Activated CD4-positive, alpha-beta T cell treated with anti-CD3 and anti-CD28 coated beads, Interleukin-2, amount 50 U/mL, for 1 hour (primary cell): ENCODE data around the gene SP4.
A peak's percentile ranks its signal among the peaks of the same experiment; 100 is the strongest.

Source experiments
- DNase-seq: peaks from one replicate; pipeline ENCODE4 v3.0.0-alpha.2; 2020

The SP4 gene

GRCh38 chr7:21448974-21449373 is 21.1 kb downstream of the SP4 start:
- DNase-seq, result no peak

GRCh38 chr7:21450076-21450475 is 22.2 kb downstream of the SP4 start:
- DNase-seq, result no peak

GRCh38 chr7:21450941-21451340 is 23.1 kb downstream of the SP4 start:
- DNase-seq, result no peak

GRCh38 chr7:21454182-21454581 is 26.3 kb downstream of the SP4 start:
- DNase-seq, result no peak

- DNase-seq, result no peak
These were observed 27.0 kb downstream of the SP4 start for GRCh38 chr7:21454906-21455305.

- no peak for DNase-seq
These were observed 33.4 kb downstream of the SP4 start for GRCh38 chr7:21461282-21461681.

GRCh38 chr7:21462081-21462480 is 34.2 kb downstream of the SP4 start:
- no peak for DNase-seq

GRCh38 chr7:21463524-21463923 is 35.6 kb downstream of the SP4 start:
- DNase-seq, result no peak

- DNase-seq, result no peak
These were observed 41.1 kb downstream of the SP4 start for GRCh38 chr7:21468969-21469368.

- no peak for DNase-seq
These were observed 42.0 kb downstream of the SP4 start for GRCh38 chr7:21469894-21470293.

- DNase-seq, result no peak
These were observed 44.1 kb downstream of the SP4 start for GRCh38 chr7:21472029-21472428.

GRCh38 chr7:21476429-21476828 is 48.5 kb downstream of the SP4 start:
- DNase-seq, result no peak

- no peak for DNase-seq
These were observed 53.0 kb downstream of the SP4 start for GRCh38 chr7:21480693-21481403.

- no peak for DNase-seq
These were observed 58.6 kb downstream of the SP4 start for GRCh38 chr7:21486511-21486910.

GRCh38 chr7:21495731-21496130 is 67.8 kb downstream of the SP4 start:
- no peak for DNase-seq

GRCh38 chr7:21497072-21497471 is 69.2 kb downstream of the SP4 start:
- DNase-seq, result no peak

GRCh38 chr7:21500117-21500832 is 72.4 kb downstream of the SP4 start:
- DNase-seq, result no peak

- DNase-seq, result no peak
These were observed 76.1 kb downstream of the SP4 start for GRCh38 chr7:21504021-21504420.

- DNase-seq, result peak; percentile 10
These were observed 79.9 kb downstream of the SP4 start for GRCh38 chr7:21507627-21508343.

GRCh38 chr7:21508538-21508937 is 80.7 kb downstream of the SP4 start:
- DNase-seq, result no peak

- DNase-seq, result no peak
These were observed 86.2 kb downstream of the SP4 start for GRCh38 chr7:21514062-21514461.

GRCh38 chr7:21524680-21525079 is 96.8 kb downstream of the SP4 start:
- DNase-seq, result no peak

- no peak for DNase-seq
These were observed 98.1 kb downstream of the SP4 start for GRCh38 chr7:21526007-21526406.

- no peak for DNase-seq
These were observed 98.6 kb downstream of the SP4 start for GRCh38 chr7:21526448-21526847.
